ENCODE results near the gene EPHA3.

GRCh38 chr3:89297199-89297598 is 189.8 kb downstream of the EPHA3 start:
- TF ChIP-seq CTCF (IDR thresholded peaks at IDR 0.05; ENCODE audit: low read length) (no peak), EZH2 (IDR thresholded peaks at IDR 0.05; ENCODE audit: borderline replicate concordance, low read length) (no peak)

All from OCI-LY1 (cell line).